HG02759 (cell line): ENCODE data around the gene SLC43A3.
"Not testable (repeated sequence)": the region's sequence is repeated elsewhere in the genome, so short reads cannot be mapped to it uniquely, and the experiment has no call there.

ENCODE experiments used
- ATAC-seq: cut with Tn5 transposase; IDR thresholded peaks from one replicate; pipeline ENCODE4 v1.9.1; 2021; ENCODE audit warnings: mild to moderate bottlenecking, moderate library complexity; ENCODE audit not compliant: unreplicated experiment

The SLC43A3 gene

GRCh38 chr11:57387289-57388030 lies 39.5 kb downstream of the SLC43A3 start:
- no peak for ATAC-seq

DNA sequence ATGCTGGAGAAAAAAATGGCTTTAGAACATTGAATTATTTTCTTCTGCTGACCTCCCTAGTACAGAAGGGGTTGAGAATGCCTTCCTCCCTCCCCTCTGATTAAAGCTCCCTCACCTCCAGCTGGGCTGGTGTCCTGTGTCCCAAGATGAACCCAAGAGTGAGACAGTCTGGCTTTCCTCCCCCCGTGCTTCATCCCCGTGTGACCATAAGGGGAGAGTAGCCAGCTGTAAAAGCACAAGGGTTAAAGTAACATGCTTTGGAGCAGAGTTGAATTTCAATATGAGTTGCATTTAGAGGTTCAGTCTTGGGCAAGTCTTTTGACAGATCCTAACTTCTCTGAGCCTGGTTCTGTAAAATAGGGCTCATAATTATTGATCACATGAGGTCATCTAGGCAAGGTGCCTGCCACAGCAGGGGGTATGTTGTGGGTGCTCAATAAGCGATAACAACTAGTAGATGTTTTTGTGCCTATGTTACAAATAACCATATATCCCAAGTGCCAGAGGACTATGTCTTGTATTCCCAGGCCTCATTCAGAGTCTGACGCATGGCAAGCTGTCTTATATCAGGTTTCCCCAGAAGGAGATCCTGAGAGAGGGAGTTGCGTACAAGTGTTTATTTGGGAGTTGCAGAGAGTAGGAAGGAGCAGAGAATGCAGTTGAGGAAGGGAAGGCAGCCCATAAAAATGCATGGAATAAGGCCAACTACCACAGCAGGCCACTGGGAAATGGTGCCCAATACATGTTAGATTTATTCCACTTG lies 40.6 kb downstream of the SLC43A3 start:
- no peak for ATAC-seq

DNA sequence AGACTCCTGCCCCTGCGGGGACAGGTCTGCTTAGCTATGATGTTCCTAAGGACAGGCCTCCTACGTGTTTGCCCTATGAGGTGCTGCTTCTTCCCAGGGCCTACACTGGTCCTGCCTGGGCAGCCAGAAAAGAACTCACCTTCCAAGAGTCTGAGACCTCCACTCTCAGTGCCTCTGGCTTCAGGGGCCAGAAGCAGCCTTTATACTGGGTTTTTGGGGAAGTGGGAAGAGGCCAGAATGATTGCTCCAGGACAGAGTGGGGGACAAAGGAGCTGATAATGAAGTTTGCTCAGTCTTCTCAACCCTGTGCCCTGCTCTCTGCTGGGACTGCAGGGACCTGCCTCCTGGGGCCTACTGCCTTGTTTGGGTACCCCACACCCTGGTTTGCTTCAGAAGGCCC lies 45.9 kb downstream of the SLC43A3 start, which contains the start of gene PRG3:
Gene PRG3, minus strand, starts transcription at position 176 of the 400 bp plus-strand sequence. CDS start 442 bp downstream, outside the sequence.
- ATAC-seq: no peak

- ATAC-seq: no peak
These were observed 47.2 kb downstream of the SLC43A3 start for GRCh38 chr11:57379732-57380131.

DNA sequence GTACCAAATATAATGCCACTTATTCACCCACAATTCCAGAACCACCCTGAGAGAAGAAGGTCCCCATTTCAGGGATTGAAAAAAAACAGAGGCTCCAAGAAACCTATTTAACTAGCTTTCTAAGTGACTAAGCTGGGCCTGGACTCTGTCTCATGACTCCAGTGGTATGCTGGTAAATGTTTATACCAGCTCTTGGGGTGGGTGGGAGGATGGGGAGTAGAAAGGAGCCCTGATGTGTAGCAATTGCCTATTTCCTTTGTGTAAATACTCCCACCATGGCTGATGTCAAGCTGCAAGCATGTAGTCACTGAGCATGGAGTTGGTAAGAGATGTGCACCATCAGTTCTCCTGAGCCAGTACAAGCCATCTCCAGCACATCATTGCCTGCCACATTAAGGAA lies 48.7 kb downstream of the SLC43A3 start:
- ATAC-seq: no peak

- ATAC-seq: no peak
These were observed 49.8 kb downstream of the SLC43A3 start for GRCh38 chr11:57377107-57377506.

GRCh38 chr11:57376095-57377090 lies 50.5 kb downstream of the SLC43A3 start:
- ATAC-seq: no peak

DNA sequence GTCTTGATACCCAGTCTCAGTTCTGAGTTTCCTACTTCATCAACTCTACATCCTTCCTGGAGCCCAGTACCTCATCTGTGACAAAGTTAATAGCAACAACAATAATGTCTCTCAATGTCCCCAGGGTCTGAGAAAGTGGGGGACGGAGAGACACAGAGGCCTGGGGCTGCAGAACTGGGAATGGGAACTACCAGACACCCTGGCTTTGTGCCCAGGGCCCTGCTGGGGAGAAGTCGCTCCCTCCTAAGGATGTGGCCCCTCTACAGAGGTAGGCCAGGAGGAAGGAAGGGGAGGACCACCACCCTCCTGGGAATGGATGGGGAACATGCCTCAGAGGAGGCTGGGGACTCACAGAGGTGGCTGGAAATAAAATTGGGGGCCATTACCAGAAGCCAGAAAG lies 51.4 kb downstream of the SLC43A3 start:
- no peak for ATAC-seq

DNA sequence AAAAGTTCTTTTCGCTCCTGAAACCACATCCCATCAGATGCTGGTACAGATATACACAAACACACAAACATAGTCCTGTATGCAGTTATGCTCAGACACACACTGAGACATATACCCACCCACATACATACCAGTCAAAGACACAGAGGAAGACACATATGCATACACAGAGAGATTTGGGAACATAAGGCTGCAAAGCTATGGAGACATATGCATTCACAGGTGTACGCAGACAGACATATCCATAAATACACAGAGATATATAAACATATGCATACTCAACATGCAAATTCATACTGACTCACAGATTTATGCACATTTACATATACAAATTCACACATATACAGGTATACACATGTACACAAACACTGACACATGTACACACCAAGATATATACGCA lies 52.0 kb downstream of the SLC43A3 start:
- no peak for ATAC-seq

DNA sequence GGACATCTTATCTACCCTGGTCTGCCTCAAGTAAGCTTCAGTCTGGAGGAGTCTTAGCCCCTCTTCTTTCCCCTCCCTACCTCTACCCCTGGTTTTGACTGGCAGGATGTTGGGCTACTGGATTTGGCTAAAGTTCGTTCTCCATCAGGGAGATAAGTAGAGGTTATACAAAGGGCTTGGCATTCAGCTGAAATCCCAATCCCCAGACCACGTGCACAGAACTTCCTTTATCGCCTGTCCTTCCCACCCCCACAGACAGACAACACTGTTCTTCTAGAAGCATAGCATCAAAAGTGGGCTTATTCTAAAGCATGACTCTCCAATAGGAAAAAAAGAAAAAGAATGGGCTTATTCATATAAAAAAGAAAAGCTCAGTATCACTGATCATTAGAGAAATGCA lies 53.8 kb downstream of the SLC43A3 start:
- ATAC-seq: no peak

GRCh38 chr11:57370941-57371340 lies 56.0 kb downstream of the SLC43A3 start:
- no peak for ATAC-seq

GRCh38 chr11:57370251-57370650 lies 56.7 kb downstream of the SLC43A3 start:
- no peak for ATAC-seq

DNA sequence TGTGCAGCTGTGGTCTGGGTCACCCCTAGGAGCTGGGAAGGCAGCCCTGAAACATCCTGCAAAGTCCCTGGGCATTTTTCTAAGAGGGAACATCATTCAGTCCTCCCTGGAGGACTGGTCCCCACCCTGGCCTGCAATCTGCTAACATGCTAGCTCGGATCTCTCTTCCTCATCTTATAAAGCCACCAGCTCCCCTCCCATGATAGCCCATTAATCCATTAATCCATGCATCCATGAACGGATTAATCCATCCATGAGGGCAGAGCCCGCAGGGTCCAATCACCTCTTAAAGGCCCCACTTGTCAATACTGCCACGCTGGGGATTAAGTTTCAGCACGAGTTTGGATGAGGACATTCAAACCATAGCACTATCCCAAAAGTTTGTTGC lies 58.1 kb downstream of the SLC43A3 start:
- no peak for ATAC-seq

DNA sequence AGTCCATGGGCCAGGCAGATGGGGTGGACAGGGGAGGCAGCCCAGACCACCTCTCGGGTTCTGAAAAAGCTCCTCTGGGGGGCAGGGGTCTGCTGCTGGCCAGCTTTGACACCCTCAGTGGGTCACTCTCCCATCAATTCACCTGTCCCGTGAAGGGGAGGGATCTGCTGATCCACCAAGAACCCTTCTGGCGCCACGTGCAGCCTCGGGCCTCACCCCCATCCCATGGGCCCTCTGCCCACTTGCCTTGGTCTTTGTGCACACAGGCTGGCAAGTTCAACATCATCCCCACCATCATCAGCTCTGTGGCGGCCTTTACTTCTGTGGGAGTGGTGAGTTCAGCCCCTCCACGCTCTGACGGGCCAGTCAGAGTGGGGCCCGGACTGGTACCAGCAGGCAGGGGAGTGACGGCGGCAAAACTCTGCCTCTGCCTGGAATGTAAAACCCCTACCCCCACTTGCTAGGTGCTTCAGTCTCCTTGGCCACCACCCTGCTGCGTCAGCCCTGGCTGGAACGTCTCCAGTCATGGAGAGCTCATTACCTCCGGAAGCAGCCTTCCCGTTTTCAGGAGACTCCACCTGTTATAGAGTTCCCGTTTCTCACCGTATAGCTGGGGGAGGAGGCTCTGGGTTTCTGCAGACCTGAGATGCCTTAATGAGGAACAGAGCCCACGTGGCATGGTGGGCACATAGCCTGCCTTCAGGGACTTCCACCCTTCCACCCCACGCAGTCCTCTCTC lies 58.6 kb downstream of the SLC43A3 start:
- no peak for ATAC-seq

- no peak for ATAC-seq
These were observed 61.9 kb downstream of the SLC43A3 start for GRCh38 chr11:57364851-57365660.

GRCh38 chr11:57363131-57364080 lies 63.5 kb downstream of the SLC43A3 start:
- ATAC-seq: no peak

GRCh38 chr11:57361926-57362325 lies 65.0 kb downstream of the SLC43A3 start:
- ATAC-seq: no peak

DNA sequence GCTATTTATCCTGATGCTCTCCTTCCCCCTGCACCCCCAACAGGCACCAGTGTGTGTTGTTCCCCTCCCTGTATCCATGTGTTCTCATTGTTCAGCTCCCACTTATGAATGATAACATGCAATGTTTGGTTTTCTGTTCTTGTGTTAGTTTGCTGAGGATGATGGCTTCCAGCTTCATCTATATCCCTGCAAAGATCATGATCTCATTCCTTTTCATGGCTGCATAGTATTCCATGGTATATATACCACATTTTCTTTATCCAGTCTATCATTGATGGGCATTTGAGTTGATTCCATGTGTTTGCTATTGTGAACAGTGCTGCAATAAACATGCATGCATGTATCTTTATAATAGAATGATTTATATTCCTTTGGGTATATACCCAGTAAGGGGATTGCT lies 65.5 kb downstream of the SLC43A3 start:
- not testable (repeated sequence) for ATAC-seq
